Neural crest cell (in vitro differentiated cells): ENCODE results near the gene GABRP. TPM values are rescaled to one million over a fixed set of nuclear protein-coding genes. Genes with fewer than 3 reads are reported as not detected.
A peak's percentile ranks its signal among the peaks of the same experiment; 100 is the strongest.

Source experiments
- DNase-seq: peaks from one replicate; pipeline ENCODE4 v3.0.0; 2021; ENCODE audit warnings: low read depth, mixed read lengths, low spot score
- H3K27ac Mint-ChIP-seq: one replicate; pipeline ENCODE4 v1.8.0; 2021; ENCODE audit warnings: mild to moderate bottlenecking, mixed read lengths; ENCODE audit not compliant: unreplicated experiment
- H3K27me3 Mint-ChIP-seq: 2 replicates; pipeline ENCODE4 v1.8.0; 2021; ENCODE audit warnings: low read depth, mild to moderate bottlenecking, mixed read lengths
- H3K36me3 Mint-ChIP-seq: 2 replicates; pipeline ENCODE4 v1.8.0; 2021; ENCODE audit warnings: low read depth, mild to moderate bottlenecking, mixed read lengths
- H3K4me1 Mint-ChIP-seq: 2 replicates; pipeline ENCODE4 v1.8.0; 2021; ENCODE audit warnings: mixed read lengths
- H3K4me3 Mint-ChIP-seq: one replicate; pipeline ENCODE4 v1.8.0; 2021; ENCODE audit warnings: mild to moderate bottlenecking, mixed read lengths
- H3K9me3 Mint-ChIP-seq: 2 replicates; pipeline ENCODE4 v1.8.0; 2021; ENCODE audit warnings: mixed read lengths
- CTCF ChIP-seq: fragments of 200-600 bp; sonication (generic); conservative IDR thresholded peaks from 2 replicates; pipeline ENCODE4 v1.5.0; 2021; ENCODE audit warnings: antibody characterized with exemption, mild to moderate bottlenecking
- total RNA-seq: library from RNA; stranded (reverse); gene quantifications from 2 replicates; pipeline ENCODE4 v1.2.1, GENCODE V29; 2021

GABRP gene
- total RNA-seq, 1 donor from 2014 or later, result not detected

- TF ChIP-seq CTCF, result no peak
- no peak for DNase-seq
Observed at GRCh38 chr5:170860415-170860814, 76.9 kb downstream of the GABRP start.

GRCh38 chr5:170860818-170861666 is 77.5 kb downstream of the GABRP start:
- DNase-seq, result no peak
- no peak for TF ChIP-seq CTCF
- peak overlapping the region; percentile 90 for H3K4me3 Mint-ChIP-seq
- peaks cover 20% of the 10 kb centered on the region for H3K9me3 Mint-ChIP-seq
- H3K27me3 Mint-ChIP-seq, result peaks cover 6% of the 10 kb centered on the region
- peak overlapping the region; percentile 95 for H3K27ac Mint-ChIP-seq
- peaks cover 24% of the 10 kb centered on the region for H3K36me3 Mint-ChIP-seq
- peaks cover 23% of the 10 kb centered on the region for H3K4me1 Mint-ChIP-seq

More at GRCh38 chr5:170860415-170860814, 76.9 kb downstream of the GABRP start:
- Mint-ChIP-seq H3K4me1 (peaks cover 23% of the 10 kb centered on the region), H3K27me3 (peaks cover 6% of the 10 kb centered on the region), H3K27ac (no peak overlapping the region), H3K4me3 (peak overlapping the region; percentile 90), H3K36me3 (peaks cover 22% of the 10 kb centered on the region), H3K9me3 (peaks cover 20% of the 10 kb centered on the region)

- Mint-ChIP-seq H3K27me3 (peaks cover 6% of the 10 kb centered on the region), H3K4me1 (peaks cover 23% of the 10 kb centered on the region), H3K4me3 (peak overlapping the region; percentile 90), H3K27ac (peak overlapping the region; percentile 95), H3K9me3 (peaks cover 20% of the 10 kb centered on the region), H3K36me3 (peaks cover 27% of the 10 kb centered on the region)
- DNase-seq, result no peak
- TF ChIP-seq CTCF, result no peak
Observed at GRCh38 chr5:170861667-170861916, 78.1 kb downstream of the GABRP start.

GRCh38 chr5:170861917-170862766 is 78.6 kb downstream of the GABRP start, which contains the start of gene RANBP17:
Gene RANBP17, plus strand, starts transcription at chr5:170862018.
- peaks cover 23% of the 10 kb centered on the region for H3K4me1 Mint-ChIP-seq
- peak; percentile 65 for DNase-seq
- peaks cover 29% of the 10 kb centered on the region for H3K36me3 Mint-ChIP-seq
- peaks cover 20% of the 10 kb centered on the region for H3K9me3 Mint-ChIP-seq
- peak; percentile 19 for TF ChIP-seq CTCF
- H3K27ac Mint-ChIP-seq, result peak within 1 kb of the TSS; percentile 95
- peak within 1 kb of the TSS; percentile 90 for H3K4me3 Mint-ChIP-seq
- H3K27me3 Mint-ChIP-seq, result peaks cover 6% of the 10 kb centered on the region

- no peak for TF ChIP-seq CTCF
- H3K27ac Mint-ChIP-seq, result no peak overlapping the region
- H3K4me1 Mint-ChIP-seq, result peaks cover 23% of the 10 kb centered on the region
- peaks cover 19% of the 10 kb centered on the region for H3K9me3 Mint-ChIP-seq
- H3K4me3 Mint-ChIP-seq, result peak overlapping the region; percentile 87
- H3K36me3 Mint-ChIP-seq, result peaks cover 28% of the 10 kb centered on the region
- H3K27me3 Mint-ChIP-seq, result peaks cover 5% of the 10 kb centered on the region
- no peak for DNase-seq
Observed at GRCh38 chr5:170863646-170864045, 80.1 kb downstream of the GABRP start.

Other genes with a start within 250 kb of the GABRP start
- gene RANBP17, start 78.3 kb downstream of the GABRP start, total RNA-seq, result 24.2 and 26.9 TPM in 2 replicates